Prostate gland (tissue), 2 donors: ENCODE data around the gene INSL3. TPM values are rescaled to one million over a fixed set of nuclear protein-coding genes. Genes with fewer than 3 reads are reported as not detected.

Experiments
- DNase-seq: peaks from one replicate; pipeline ENCODE4 v3.0.0-alpha.2; 2019; ENCODE audit warnings: low spot score
- H3K27ac ChIP-seq, 2 donors: fragments of 200-600 bp; sonication (generic); 2 replicates each; pipeline ENCODE4 v1.5.1; 2017 to 2019
- H3K27me3 ChIP-seq: fragments of 200-600 bp; sonication (generic); replicated peaks from 2 replicates; pipeline ENCODE4 v1.5.1; 2019; ENCODE audit not compliant: insufficient read depth
- H3K36me3 ChIP-seq, 2 donors: fragments of 200-600 bp; sonication (generic); 1 replicate in 1 of 2; 2 replicates in 1 of 2; pipeline versions ENCODE4 v1.5.1 to v1.8.1; 2017 to 2019
- H3K4me1 ChIP-seq: fragments of 200-600 bp; sonication (generic); replicated peaks from 2 replicates; pipeline ENCODE4 v1.5.1; 2019
- H3K4me3 ChIP-seq, 2 donors: fragments of 200-600 bp; sonication (generic); 2 replicates each; pipeline ENCODE4 v1.5.1; 2017 to 2019
- H3K9me3 ChIP-seq: fragments of 200-600 bp; sonication (generic); 2 replicates; pipeline ENCODE4 v1.5.1; 2017
- CTCF ChIP-seq, 4 experiments: fragments of 200-600 bp in 2 of 4; fragments of 450-650 bp in 2 of 4; sonication (generic) in 2 of 4; IDR thresholded peaks; 1 replicate in 3 of 4; 2 replicates in 1 of 4; pipeline ENCODE4 v1.5.1; 2016 to 2019; ENCODE audit warnings: antibody characterized with exemption in 4 of 4, mild to moderate bottlenecking in 2 of 4, moderate library complexity in 2 of 4
- POLR2A ChIP-seq: fragments of 450-650 bp; IDR thresholded peaks from one replicate; pipeline ENCODE4 v1.6.1; 2016; ENCODE audit warnings: antibody characterized with exemption, mild to moderate bottlenecking
- POLR2AphosphoS5 ChIP-seq: sonication (generic); formaldehyde crosslinking; IDR thresholded peaks from one replicate; pipeline ENCODE4 v1.6.1; 2017; ENCODE audit warnings: antibody characterized with exemption
- WGBS: methylation state at CpG from one replicate; pipeline ENCODE4 v1.1.5; 2018; 5-methylcytosine and 5-hydroxymethylcytosine counted together
- intact Hi-C: fragments of 100-400 bp; cut with DNase I; formaldehyde crosslinking; loops from one replicate; pipeline ENCODE4 v1.14.2; 2022
- total RNA-seq, 2 donors: library from RNA; depleted of rRNA; stranded (reverse); fragments of >200 nt; gene quantifications; one replicate each; pipeline ENCODE4 v1.1.0, GENCODE V29; 2016

INSL3 gene
- total RNA-seq, 2 donors from 2014 or later: 117 TPM; not detected in 1

- Histone ChIP-seq H3K27me3 (no peaks in the 10 kb centered on the region), H3K4me3 (no peak overlapping the region), H3K36me3 (no peaks in the 10 kb centered on the region), H3K4me1 (no peaks in the 10 kb centered on the region), H3K9me3 (no peaks in the 10 kb centered on the region), H3K27ac (no peak overlapping the region)
- 86% methylated on average over 20 of the region's 20 CpGs for WGBS
- intact Hi-C loops: no loop called here
- no peak for DNase-seq
- TF ChIP-seq POLR2A (no peak), POLR2AphosphoS5 (no peak), CTCF (IDR thresholded peaks at IDR 0.05) (no peak)
Measured at GRCh38 chr19:17811681-17812080, 9.6 kb downstream of the INSL3 start.

- Histone ChIP-seq H3K27ac (no peak overlapping the region), H3K27me3 (no peaks in the 10 kb centered on the region), H3K4me3 (no peak overlapping the region), H3K4me1 (no peaks in the 10 kb centered on the region), H3K9me3 (no peaks in the 10 kb centered on the region), H3K36me3 (no peaks in the 10 kb centered on the region)
- intact Hi-C loops: no loop called here
- DNase-seq: no peak
- WGBS: 94% methylated on average over 2 of the region's 2 CpGs
- TF ChIP-seq POLR2AphosphoS5 (no peak), CTCF (IDR thresholded peaks at IDR 0.05) (no peak), POLR2A (no peak)
Measured at GRCh38 chr19:17811103-17811502, 10.2 kb downstream of the INSL3 start.

- no peaks in the 10 kb centered on the region for H3K27me3 ChIP-seq
- H3K9me3 ChIP-seq: no peaks in the 10 kb centered on the region
- WGBS: 65% methylated on average over 37 of the region's 38 CpGs
- DNase-seq: no peak
- no peak overlapping the region for H3K27ac ChIP-seq
- H3K4me1 ChIP-seq: no peaks in the 10 kb centered on the region
- intact Hi-C loops: no loop called here
- H3K4me3 ChIP-seq: no peak overlapping the region
- no peaks in the 10 kb centered on the region for H3K36me3 ChIP-seq
- TF ChIP-seq CTCF (IDR thresholded peaks at IDR 0.05): no peak
- TF ChIP-seq POLR2A: no peak
- TF ChIP-seq POLR2AphosphoS5: no peak
Measured at GRCh38 chr19:17807731-17808316, 13.5 kb downstream of the INSL3 start.

GRCh38 chr19:17806945-17807344, 14.4 kb downstream of the INSL3 start:
- Histone ChIP-seq H3K4me1 (no peaks in the 10 kb centered on the region), H3K4me3 (no peak overlapping the region), H3K36me3 (no peaks in the 10 kb centered on the region), H3K27me3 (no peaks in the 10 kb centered on the region), H3K9me3 (no peaks in the 10 kb centered on the region), H3K27ac (no peak overlapping the region)
- DNase-seq: no peak
- intact Hi-C loops: no loop called here
- WGBS: 62% methylated on average over 3 of the region's 3 CpGs
- TF ChIP-seq CTCF (IDR thresholded peaks at IDR 0.05): no peak
- no peak for TF ChIP-seq POLR2A
- no peak for TF ChIP-seq POLR2AphosphoS5

- Histone ChIP-seq H3K4me1 (no peaks in the 10 kb centered on the region), H3K36me3 (no peaks in the 10 kb centered on the region), H3K4me3 (no peak overlapping the region), H3K27me3 (no peaks in the 10 kb centered on the region), H3K27ac (no peak overlapping the region), H3K9me3 (no peaks in the 10 kb centered on the region)
- WGBS: 90% methylated on average over 4 of the region's 4 CpGs
- TF ChIP-seq CTCF (IDR thresholded peaks at IDR 0.05): no peak
- no peak for TF ChIP-seq POLR2AphosphoS5
- no peak for TF ChIP-seq POLR2A
- intact Hi-C loops: no loop called here
- DNase-seq: no peak
Measured at GRCh38 chr19:17805427-17805826, 15.9 kb downstream of the INSL3 start.
